NCI-H2029 (cell line): Measurements from ENCODE around the gene PKN1.
"Not testable (repeated sequence)": the region's sequence is repeated elsewhere in the genome, so short reads cannot be mapped to it uniquely, and the experiment has no call there.

Experiments used
- DNase-seq: peaks from one replicate; lab custom pipeline; 2025; lab: John Stamatoyannopoulos, UW

PKN1 gene

GRCh38 chr19:14487370-14488125, 54.4 kb downstream of the PKN1 start:
- DNase-seq: no peak

- DNase-seq: no peak
Measured at GRCh38 chr19:14492756-14493337, 59.7 kb downstream of the PKN1 start.

GRCh38 chr19:14494411-14494810, 61.3 kb downstream of the PKN1 start:
- DNase-seq: no peak

GRCh38 chr19:14494910-14495671, 62.0 kb downstream of the PKN1 start:
- no peak for DNase-seq

- no peak for DNase-seq
Measured at GRCh38 chr19:14495672-14496028, 62.5 kb downstream of the PKN1 start.

- DNase-seq: peak; percentile 97
Measured at GRCh38 chr19:14496029-14496833, 63.1 kb downstream of the PKN1 start, which contains the start of gene GIPC1. Gene GIPC1, minus strand, starts transcription at chr19:14496127. Its CDS starts 13,151 bp downstream, at chr19:14482976.

GRCh38 chr19:14496834-14497227, 63.7 kb downstream of the PKN1 start:
- no peak for DNase-seq

- no peak for DNase-seq
Measured at GRCh38 chr19:14497228-14497921, 64.3 kb downstream of the PKN1 start.

- DNase-seq: no peak
Measured at GRCh38 chr19:14502334-14503092, 69.4 kb downstream of the PKN1 start.

- DNase-seq: no peak
Measured at GRCh38 chr19:14503285-14503684, 70.2 kb downstream of the PKN1 start.

- not testable (repeated sequence) for DNase-seq
Measured at GRCh38 chr19:14504575-14504974, 71.5 kb downstream of the PKN1 start.

- no peak for DNase-seq
Measured at GRCh38 chr19:14505488-14506239, 72.6 kb downstream of the PKN1 start.

GRCh38 chr19:14507704-14508542, 74.8 kb downstream of the PKN1 start:
- DNase-seq: no peak

- DNase-seq: no peak
Measured at GRCh38 chr19:14510311-14511228, 77.5 kb downstream of the PKN1 start.

- DNase-seq: no peak
Measured at GRCh38 chr19:14511229-14511593, 78.1 kb downstream of the PKN1 start.

- no peak for DNase-seq
Measured at GRCh38 chr19:14512406-14512961, 79.4 kb downstream of the PKN1 start.

- DNase-seq: no peak
Measured at GRCh38 chr19:14514215-14514863, 81.2 kb downstream of the PKN1 start.
